Astrocyte (in vitro differentiated cells and primary cell): ENCODE results near the gene KLHL25.

Experiments
- CTCF ChIP-seq: IDR thresholded peaks from 2 replicates; pipeline ENCODE4 v1.5.1; 2011; ENCODE audit warnings: low read depth, mild to moderate bottlenecking, inconsistent platforms, low read length, moderate library complexity; ENCODE audit not compliant: insufficient read depth
- EZH2 ChIP-seq: IDR thresholded peaks from 2 replicates; pipeline ENCODE4 v1.6.1; 2012; ENCODE audit warnings: mild to moderate bottlenecking, low read length, inconsistent platforms; ENCODE audit not compliant: insufficient read depth

- TF ChIP-seq CTCF: no peak
- TF ChIP-seq EZH2: no peak
These were observed 43.2 kb upstream of the KLHL25 start for GRCh38 chr15:85837881-85838280.
